ENCODE results near the gene TIMELESS. TPM values are rescaled to one million over a fixed set of nuclear protein-coding genes. Genes with fewer than 3 reads are reported as not detected.

The TIMELESS gene
- total and polyA plus RNA-seq, 9 of the 15 experiments (the other 6 are each of a cell fraction or from before 2014, with no cell fraction given), result 11.9 to 59.2 (median 35.8) TPM

- TF ChIP-seq KDM5B (IDR thresholded peaks at IDR 0.05; ENCODE audit: insufficient replicate concordance, low read depth, low read length), result no peak
Measured at GRCh38 chr12:56375598-56376434, 73.4 kb downstream of the TIMELESS start (continued).

GRCh38 chr12:56374726-56375597 lies 74.3 kb downstream of the TIMELESS start:
- Histone ChIP-seq H3K9ac (ENCODE audit: insufficient read depth in 1 of 2, low read depth in 2 of 2, low read length in 2 of 2) (no peak overlapping the region), H3K4me2 (ENCODE audit: insufficient read depth, low read length) (no peak overlapping the region), H3K9me1 (ENCODE audit: control insufficient read depth, insufficient read depth, low read length) (no peaks in the 10 kb centered on the region), H3K36me3 (ENCODE audit: control insufficient read depth, insufficient read depth, low read length) (no peaks in the 10 kb centered on the region), H3K27ac (ENCODE audit: extremely low read depth, low read depth, low read length) (no peak overlapping the region), H3K27me3 (ENCODE audit: control insufficient read depth in 2 of 2, insufficient read depth in 2 of 2, low read length in 2 of 2) (no peaks in the 10 kb centered on the region), H2AFZ (ENCODE audit: low read depth, low read length) (peak overlapping the region; percentile 65), H3K79me2 (ENCODE audit: control insufficient read depth, insufficient read depth, low read length) (no peaks in the 10 kb centered on the region), H3K4me1 (replicated peaks in 1 of 2; ENCODE audit: control insufficient read depth in 2 of 2, insufficient read depth in 2 of 2, low read length in 2 of 2) (peaks cover 22 to 24% of the 10 kb centered on the region in 2 experiments; a peak in 4 of 5 replicates), H4K20me1 (replicated peaks; ENCODE audit: control insufficient read depth, insufficient read depth, low read length) (no peaks in the 10 kb centered on the region), H3K4me3 (no peak overlapping the region), H3K9me3 (replicated peaks; ENCODE audit: control insufficient read depth, insufficient read depth, low read depth, low read length) (no peaks in the 10 kb centered on the region)
- 71% methylated on average over 7 of the region's 7 CpGs for WGBS (ENCODE audit: insufficient coverage, low coverage, missing lambda C conversion rate)
- in situ Hi-C loops (cut with MboI), result no loop called here
- CTCF ChIA-PET (ENCODE audit: low intra/inter-chr PET ratio), result no interaction called here
- ATAC-seq (no peak), FAIRE-seq (no peak), DNase-seq (ENCODE audit: extremely low read depth in 1 of 4, low spot score in 3 of 4) (no peak)
- BruUV-seq (replicated peaks), result no TSS peak
- intact Hi-C loops (cut with micrococcal nuclease), result loop anchor here (5.0 kb wide), 2 partner anchors 58 to 72 kb away; partner anchors contain the start of genes CNPY2 and TIMELESS
- POLR2A ChIA-PET, result interaction anchor here (0.6 to 0.7 kb wide), 3 partner anchors 12 to 859 kb away, joined by 3 to 4 read pairs (median 4); partner anchors contain the start of gene APOF
- TF ChIP-seq ZNF224 (CRISPR knock-in tag; IDR thresholded peaks at IDR 0.05), result no peak
- no peak for TF ChIP-seq ATF2 (CRISPR knock-in tag; IDR thresholded peaks at IDR 0.05)
- TF ChIP-seq HNRNPK (IDR thresholded peaks at IDR 0.05; ENCODE audit: low read depth, low read length, poor library complexity, severe bottlenecking), result no peak
- no peak for TF ChIP-seq MCM2 (IDR thresholded peaks at IDR 0.05; ENCODE audit: low read depth)
- TF ChIP-seq L3MBTL2 (IDR thresholded peaks at IDR 0.05), result no peak
- no peak for TF ChIP-seq ZNF707 (CRISPR knock-in tag; conservative IDR thresholded peaks at IDR 0.05)
- no peak for TF ChIP-seq SMAD4 (CRISPR knock-in tag; conservative IDR thresholded peaks at IDR 0.05)
- TF ChIP-seq MCM3 (IDR thresholded peaks at IDR 0.05), result no peak
- TF ChIP-seq GTF2E2 (tag; IDR thresholded peaks at IDR 0.05), result no peak
- TF ChIP-seq TAF7 (tag; IDR thresholded peaks at IDR 0.05), result no peak
- TF ChIP-seq MECOM (CRISPR knock-in tag; IDR thresholded peaks at IDR 0.05), result no peak
- TF ChIP-seq SP2 (IDR thresholded peaks at IDR 0.05; ENCODE audit: extremely low read depth, low read depth, low read length, poor library complexity, severe bottlenecking), result no peak
- TF ChIP-seq PRMT5 (CRISPR knock-in tag; IDR thresholded peaks at IDR 0.05), result no peak
- no peak for TF ChIP-seq THRB (CRISPR knock-in tag; conservative IDR thresholded peaks at IDR 0.05)
- no peak for TF ChIP-seq THRAP3 (IDR thresholded peaks at IDR 0.05; ENCODE audit: borderline replicate concordance)
